Pancreas (tissue), 10 donors: ENCODE measurements around the gene ZP2. TPM values are rescaled to one million over a fixed set of nuclear protein-coding genes. Genes with fewer than 3 reads are reported as not detected.

Experiments used
- ATAC-seq, 4 donors: fragments of 200-7000 bp; cut with Tn5 transposase; one replicate each; pipeline versions ENCODE4 v1.8.0 to v1.9.1; 2020; ENCODE audit warnings: mild to moderate bottlenecking in 4 of 4, moderate library complexity in 4 of 4
- DNase-seq, 6 donors: peaks; one replicate each; pipeline ENCODE4 v3.0.0-alpha.2; 2020
- FAIRE-seq: peaks from 2 replicates; lab custom pipeline; 2012; peaks lifted over from hg19 to GRCh38; lab: Jason Lieb, UNC
- H3K27ac ChIP-seq, 4 donors: fragments of 200-600 bp; sonication (generic); 1 replicate in 3 of 4; 2 replicates in 1 of 4; pipeline versions ENCODE4 v1.5.0 to v1.8.0; 2020
- H3K27me3 ChIP-seq, 4 donors: fragments of 200-600 bp; one replicate each; pipeline ENCODE4 v1.8.0; 2021
- H3K36me3 ChIP-seq, 3 donors: fragments of 200-600 bp; sonication (generic) in 1 of 3; one replicate each; pipeline versions ENCODE4 v1.5.0 to v1.8.0; 2020 to 2021
- H3K4me1 ChIP-seq, 3 donors: fragments of 200-600 bp; one replicate each; pipeline ENCODE4 v1.8.0; 2021
- H3K4me3 ChIP-seq, 4 donors: fragments of 200-600 bp; sonication (generic) in 2 of 4; one replicate each; pipeline versions ENCODE4 v1.5.0 to v1.8.0; 2020 to 2021
- H3K9me3 ChIP-seq, 4 donors: fragments of 200-600 bp; one replicate each; pipeline ENCODE4 v1.8.0; 2021
- WGBS, 2 donors: extraction: QIAGEN DNeasy Blood & Tissue Kit; methylation state at CpG; one replicate each; pipeline ENCODE4 v1.1.7; 2013; 5-methylcytosine and 5-hydroxymethylcytosine counted together
- intact Hi-C, 3 donors: fragments of 100-400 bp; cut with DNase I; formaldehyde crosslinking; loops; one replicate each; pipeline versions ENCODE4 v1.11.1 to v1.14.2; 2022
- polyA plus RNA-seq, 2 donors: library from polyadenylated mRNA; stranded (reverse); fragments of 200-250 nt; gene quantifications; one replicate each; pipeline ENCODE4 v1.2.3, GENCODE V29; 2013
- total RNA-seq, 6 donors: library from RNA; stranded (reverse); fragmentation: NEBNext Ultra II Directional in 4 of 6; extraction: Animal tissue kit (Norgen Biotek cat#: 25700) in 4 of 6; gene quantifications; one replicate each; pipeline versions ENCODE4 v1.2.1 to v1.2.4, GENCODE V29; 2021 to 2023
- TF ChIP-seq, protein P1 (sequence below), 4 donors: fragments of 200-600 bp; sonication (generic) in 3 of 4; IDR thresholded peaks; one replicate each; pipeline versions ENCODE4 v1.5.0 to v1.8.0; 2021; ENCODE audit warnings: antibody characterized with exemption in 4 of 4
- donor health status: healthy with polysubstance abuse.
- donor health status: DM: no; HTN: no; CAD: no; lungs with moderate emphysema.
- donor health status: DM: no; HTN: no; CAD: no.
- donor health status: control.
- donor health status: control.
- donor health status: Bipolar disorder and iron deficiency.
- donor health status: DM: yes; HTN: yes; CAD: no.
- donor health status: DM: no; HTN: no; CAD: no.
- donor health status: DM: no; HTN: no; CAD: no.
- donor health status: DM: yes; HTN: yes; CAD: no.

ZP2 gene
- total and polyA plus RNA-seq, 8 donors, result not detected

DNA sequence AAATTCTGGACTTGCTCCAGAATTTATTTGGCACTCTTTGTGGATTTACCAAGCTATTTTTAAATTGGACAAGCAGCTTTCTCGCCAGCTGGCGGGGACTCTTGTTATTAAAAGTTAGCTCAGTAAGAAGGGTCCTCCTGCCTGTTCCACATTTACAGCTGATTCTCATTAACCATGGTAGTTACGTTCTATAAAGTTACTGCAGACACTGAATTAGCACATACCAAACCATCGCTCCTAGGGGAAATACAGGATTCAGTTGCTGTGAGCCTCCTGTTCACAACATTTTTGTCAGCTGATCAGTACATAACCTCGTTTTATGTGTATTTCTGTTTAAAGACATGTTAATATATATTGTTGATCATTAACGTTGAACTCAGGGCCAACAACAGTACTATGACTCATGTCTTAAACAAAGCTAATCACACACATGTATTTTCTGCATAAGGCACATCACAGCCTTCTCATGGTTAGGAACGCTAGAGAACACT lies 48.7 kb downstream of the ZP2 start:
- peak in 2 of 4 donors; percentile 33 to 48 for ATAC-seq
- peak overlapping the region in 2 of 4 donors; percentile 14 to 36 for H3K27ac ChIP-seq
- H3K4me1 ChIP-seq, result peaks cover 15 to 30% (median 19%) of the 10 kb centered on the region in 3 donors
- WGBS, 2 donors, result 12% methylated on average over 7 of the region's 7 CpGs
- FAIRE-seq, result no peak
- H3K9me3 ChIP-seq, result no peaks in the 10 kb centered on the region
- H3K36me3 ChIP-seq, result no peaks in the 10 kb centered on the region
- intact Hi-C loops, result no loop called here
- no peak overlapping the region for H3K4me3 ChIP-seq
- TF ChIP-seq, protein P1, sequence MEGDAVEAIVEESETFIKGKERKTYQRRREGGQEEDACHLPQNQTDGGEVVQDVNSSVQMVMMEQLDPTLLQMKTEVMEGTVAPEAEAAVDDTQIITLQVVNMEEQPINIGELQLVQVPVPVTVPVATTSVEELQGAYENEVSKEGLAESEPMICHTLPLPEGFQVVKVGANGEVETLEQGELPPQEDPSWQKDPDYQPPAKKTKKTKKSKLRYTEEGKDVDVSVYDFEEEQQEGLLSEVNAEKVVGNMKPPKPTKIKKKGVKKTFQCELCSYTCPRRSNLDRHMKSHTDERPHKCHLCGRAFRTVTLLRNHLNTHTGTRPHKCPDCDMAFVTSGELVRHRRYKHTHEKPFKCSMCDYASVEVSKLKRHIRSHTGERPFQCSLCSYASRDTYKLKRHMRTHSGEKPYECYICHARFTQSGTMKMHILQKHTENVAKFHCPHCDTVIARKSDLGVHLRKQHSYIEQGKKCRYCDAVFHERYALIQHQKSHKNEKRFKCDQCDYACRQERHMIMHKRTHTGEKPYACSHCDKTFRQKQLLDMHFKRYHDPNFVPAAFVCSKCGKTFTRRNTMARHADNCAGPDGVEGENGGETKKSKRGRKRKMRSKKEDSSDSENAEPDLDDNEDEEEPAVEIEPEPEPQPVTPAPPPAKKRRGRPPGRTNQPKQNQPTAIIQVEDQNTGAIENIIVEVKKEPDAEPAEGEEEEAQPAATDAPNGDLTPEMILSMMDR (IDR thresholded peaks at IDR 0.05), result no peak
- DNase-seq, result peak in 2 of 6 donors; percentile 25 to 46
- no peaks in the 10 kb centered on the region for H3K27me3 ChIP-seq

DNA sequence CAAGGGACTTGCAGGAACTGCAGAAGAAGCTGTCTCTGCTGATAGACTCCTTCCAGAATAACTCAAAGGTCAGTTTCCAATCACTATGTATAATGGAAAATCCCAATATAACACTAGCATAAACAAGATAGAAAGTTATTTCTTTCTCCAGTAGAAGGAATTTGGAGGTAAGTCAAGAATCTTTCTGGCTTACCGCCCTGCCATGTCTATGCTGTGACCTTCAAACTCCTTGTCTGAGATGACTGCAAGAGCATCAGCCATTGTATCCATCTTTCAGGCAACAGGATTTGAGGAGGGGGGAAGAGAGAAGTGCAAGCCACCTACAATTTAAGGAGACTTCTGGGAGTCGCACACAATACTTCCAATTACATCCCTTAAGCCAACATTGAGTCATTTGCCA lies 50.2 kb downstream of the ZP2 start:
- no peak for FAIRE-seq
- intact Hi-C loops, result no loop called here
- no peaks in the 10 kb centered on the region for H3K27me3 ChIP-seq
- H3K9me3 ChIP-seq, result no peaks in the 10 kb centered on the region
- peaks cover 15 to 30% (median 19%) of the 10 kb centered on the region in 3 donors for H3K4me1 ChIP-seq
- TF ChIP-seq, protein P1 (IDR thresholded peaks at IDR 0.05), result no peak
- H3K27ac ChIP-seq, result no peak overlapping the region
- H3K36me3 ChIP-seq, result no peaks in the 10 kb centered on the region
- DNase-seq, result no peak
- H3K4me3 ChIP-seq, result no peak overlapping the region
- 54 to 64% methylated on average over 2 of the region's 2 CpGs for WGBS, 2 donors
- ATAC-seq, result no peak

DNA sequence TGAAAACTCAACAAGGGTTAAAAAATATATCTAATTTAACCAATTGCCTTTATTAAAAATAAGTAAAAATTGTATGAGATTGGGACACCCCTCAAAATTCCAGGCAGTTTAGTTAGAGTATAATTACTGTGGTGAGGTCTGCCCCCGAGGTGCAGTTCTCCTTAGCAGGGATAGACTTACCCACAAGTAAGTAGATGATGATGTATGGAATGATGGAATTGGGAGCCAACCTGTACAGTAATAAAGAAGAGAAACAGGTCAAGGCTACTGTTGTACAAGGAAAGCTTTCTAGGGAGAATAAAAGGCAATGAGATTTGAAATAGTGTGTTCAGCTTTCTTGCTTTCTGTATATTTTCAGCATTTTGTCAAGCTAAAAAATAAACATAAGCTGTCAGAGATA lies 51.1 kb downstream of the ZP2 start:
- Histone ChIP-seq H3K9me3 (no peaks in the 10 kb centered on the region), H3K4me1 (peaks cover 15 to 30% (median 19%) of the 10 kb centered on the region in 3 donors), H3K4me3 (no peak overlapping the region), H3K27me3 (no peaks in the 10 kb centered on the region), H3K36me3 (no peaks in the 10 kb centered on the region), H3K27ac (no peak overlapping the region)
- TF ChIP-seq, protein P1 (IDR thresholded peaks at IDR 0.05), result no peak
- intact Hi-C loops, result no loop called here
- no peak for ATAC-seq
- no peak for FAIRE-seq
- DNase-seq, result no peak
- WGBS, 2 donors, result 68 to 72% methylated on average over 1 of the region's 1 CpG

DNA sequence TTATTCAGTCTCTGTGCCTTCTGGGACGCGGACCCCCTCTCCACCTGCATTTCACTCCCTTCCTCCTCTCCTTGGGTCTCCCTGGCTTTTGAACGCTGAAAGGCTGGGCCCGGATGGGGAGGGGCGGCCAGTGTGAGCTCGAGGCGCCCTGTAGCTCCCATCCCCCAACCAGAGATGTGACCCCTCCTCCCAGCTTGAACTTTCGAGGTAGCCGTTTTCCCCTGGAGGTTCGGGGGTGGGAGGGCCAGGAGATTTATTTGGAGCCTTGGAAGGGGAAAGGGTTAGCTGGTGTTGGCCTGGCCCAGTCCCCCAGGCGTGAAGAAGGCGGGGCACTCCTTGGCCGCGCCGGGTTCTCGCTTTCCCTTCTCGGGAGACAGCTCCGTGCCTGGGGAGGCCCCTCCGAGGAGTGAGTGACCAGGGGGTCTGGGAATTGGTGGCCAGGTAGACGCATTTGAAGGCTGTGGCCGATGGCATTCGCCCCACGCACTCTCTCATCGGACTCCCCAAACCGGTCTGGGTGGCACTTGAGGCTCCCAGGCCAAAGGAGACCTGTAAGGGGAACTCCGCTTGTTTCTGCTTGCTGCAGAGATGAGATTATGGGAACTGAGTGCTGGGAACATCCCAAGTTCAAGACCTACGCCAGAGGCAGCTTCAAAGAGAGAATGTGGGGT lies 52.0 kb downstream of the ZP2 start:
- intact Hi-C loops, result no loop called here
- TF ChIP-seq, protein P1 (IDR thresholded peaks at IDR 0.05), result no peak
- H3K27me3 ChIP-seq, result no peaks in the 10 kb centered on the region
- H3K4me3 ChIP-seq, result peak overlapping the region; percentile 63 to 80 (median 78)
- ATAC-seq (peak; percentile 33 to 69 (median 60)), DNase-seq (peak; percentile 47 to 76 (median 55)), FAIRE-seq (no peak)
- 2 to 4% methylated on average over 27 of the region's 27 CpGs for WGBS, 2 donors
- H3K36me3 ChIP-seq, result no peaks in the 10 kb centered on the region
- H3K9me3 ChIP-seq, result no peaks in the 10 kb centered on the region
- peaks cover 15 to 30% (median 19%) of the 10 kb centered on the region in 3 donors for H3K4me1 ChIP-seq
- peak overlapping the region; percentile 12 to 75 (median 46) for H3K27ac ChIP-seq
